CD4-positive, alpha-beta T cell (primary cell): Measurements from ENCODE around the gene GIT2. TPM values are rescaled to one million over a fixed set of nuclear protein-coding genes. Genes with fewer than 3 reads are reported as not detected.

Experiments
- ATAC-seq: fragments of 200-7000 bp; cut with Tn5 transposase; one replicate; pipeline ENCODE4 v1.10.0; 2022; ENCODE audit warnings: mild to moderate bottlenecking; ENCODE audit not compliant: poor library complexity
- CTCF ChIA-PET: fragments of 350-600 bp; sonication (Branson Sonifier 250); formaldehyde crosslinking; loops from one replicate; lab custom pipeline; 2021; ENCODE audit warnings: antibody characterized with exemption, inconsistent platforms; lab: Charles Lee
- POLR2A ChIA-PET: fragments of 350-600 bp; sonication (Branson Sonifier 250); formaldehyde crosslinking; loops from one replicate; lab custom pipeline; 2021; ENCODE audit warnings: antibody characterized with exemption, inconsistent platforms; lab: Charles Lee
- DNase-seq, 14 experiments: peaks; one replicate each; pipeline ENCODE4 v3.0.0-alpha.2; 2013 to 2020; ENCODE audit warnings: mixed read lengths in 2 of 14
- H3K27ac ChIP-seq, 2 donors: one replicate each; pipeline versions ENCODE4 v1.5.1 to v1.7.0; 2013; ENCODE audit warnings: low read length in 2 of 2, low read depth in 1 of 2, mild to moderate bottlenecking in 1 of 2
- H3K27me3 ChIP-seq, 2 experiments: 1 replicate in 1 of 2; 2 replicates in 1 of 2; pipeline versions ENCODE4 v1.6.1 to v1.7.0; 2013; ENCODE audit warnings: low read length in 2 of 2, control low read depth in 1 of 2, mild to moderate bottlenecking in 1 of 2, moderate library complexity in 1 of 2; ENCODE audit not compliant: insufficient read depth in 2 of 2, control insufficient read depth in 1 of 2
- H3K36me3 ChIP-seq: one replicate; pipeline ENCODE4 v1.6.1; 2013; ENCODE audit warnings: low read length, control low read depth; ENCODE audit not compliant: insufficient read depth
- H3K4me1 ChIP-seq: one replicate; pipeline ENCODE4 v1.6.1; 2013; ENCODE audit warnings: low read length, control low read depth; ENCODE audit not compliant: insufficient read depth
- H3K4me3 ChIP-seq: one replicate; pipeline ENCODE4 v1.5.1; 2013; ENCODE audit warnings: mild to moderate bottlenecking, low read length, moderate library complexity
- H3K9me3 ChIP-seq, 2 experiments: 1 replicate in 1 of 2; 2 replicates in 1 of 2; pipeline versions ENCODE4 v1.6.1 to v1.7.0; 2013; ENCODE audit warnings: low read length in 2 of 2, mild to moderate bottlenecking in 2 of 2, control low read depth in 1 of 2, moderate library complexity in 1 of 2; ENCODE audit not compliant: control insufficient read depth in 1 of 2, insufficient read depth in 1 of 2
- H3K27ac Mint-ChIP-seq: one replicate; pipeline ENCODE4 v1.8.0; 2020; ENCODE audit warnings: mixed read lengths
- H3K27me3 Mint-ChIP-seq: one replicate; pipeline ENCODE4 v1.8.0; 2021; ENCODE audit warnings: mixed read lengths
- H3K36me3 Mint-ChIP-seq: one replicate; pipeline ENCODE4 v1.8.0; 2021; ENCODE audit warnings: low read depth, mixed read lengths
- H3K4me1 Mint-ChIP-seq: one replicate; pipeline ENCODE4 v1.8.0; 2021; ENCODE audit warnings: low read depth, mixed read lengths
- H3K4me3 Mint-ChIP-seq: one replicate; pipeline ENCODE4 v1.8.0; 2020; ENCODE audit warnings: mild to moderate bottlenecking, mixed read lengths
- H3K9me3 Mint-ChIP-seq: one replicate; pipeline ENCODE4 v1.8.0; 2020; ENCODE audit warnings: mixed read lengths
- CTCF ChIP-seq: fragments of 200-600 bp; IDR thresholded peaks from one replicate; pipeline ENCODE4 v1.8.0; 2022; ENCODE audit warnings: antibody characterized with exemption, mild to moderate bottlenecking
- intact Hi-C, 2 experiments: fragments of 100-400 bp; cut with DNase I in 1 of 2; cut with micrococcal nuclease in 1 of 2; formaldehyde crosslinking; loops; one replicate each; pipeline versions ENCODE4 v1.15.1 to v1.9.0; 2023 to 2025; cut with DNase I, micrococcal nuclease
- total RNA-seq, 174 experiments: library from RNA in 2 of 174; stranded (reverse) in 2 of 174; gene quantifications; one replicate each; pipeline ENCODE4 v1.2.3 and lab custom pipeline; 2021 to 2026

The GIT2 gene
- total RNA-seq, 2 experiments from 2014 or later = 68.6 to 70.7 TPM

- no peak overlapping the region for H3K27ac ChIP-seq
- H3K9me3 ChIP-seq = no peaks in the 10 kb centered on the region
- no peaks in the 10 kb centered on the region for H3K9me3 Mint-ChIP-seq
- H3K4me3 ChIP-seq = no peak overlapping the region
- intact Hi-C loops = no loop called here
- no peak overlapping the region for H3K27ac Mint-ChIP-seq
- ATAC-seq (no peak), DNase-seq (no peak)
- ChIA-PET POLR2A (no interaction called here), CTCF (no interaction called here)
- H3K4me3 Mint-ChIP-seq = no peak overlapping the region
- H3K36me3 ChIP-seq = peaks cover 92% of the 10 kb centered on the region
- H3K27me3 Mint-ChIP-seq = no peaks in the 10 kb centered on the region
- H3K36me3 Mint-ChIP-seq = peaks cover 93% of the 10 kb centered on the region
- H3K4me1 ChIP-seq = no peaks in the 10 kb centered on the region
- no peaks in the 10 kb centered on the region for H3K27me3 ChIP-seq
- no peak for TF ChIP-seq CTCF
- no peaks in the 10 kb centered on the region for H3K4me1 Mint-ChIP-seq
These were observed 24.8 kb upstream of the GIT2 start for GRCh38 chr12:110020956-110021355.

- Mint-ChIP-seq H3K36me3 (peaks cover 79% of the 10 kb centered on the region), H3K27ac (peak overlapping the region; percentile 87), H3K4me1 (peaks cover 44% of the 10 kb centered on the region), H3K27me3 (no peaks in the 10 kb centered on the region), H3K9me3 (no peaks in the 10 kb centered on the region), H3K4me3 (peak overlapping the region; percentile 37)
- peaks cover 64% of the 10 kb centered on the region for H3K36me3 ChIP-seq
- H3K27ac ChIP-seq = peak overlapping the region in 1 of 2 donors; percentile 65
- peak; percentile 69 for ATAC-seq
- intact Hi-C loops = loop anchor here (1.0 to 5.0 kb wide), 4 partner anchors 19 to 210 kb away; partner anchors contain the start of genes GIT2 (in 1 of the 2) and TCHP (in 1 of the 2)
- peak; percentile 16 for TF ChIP-seq CTCF
- no peaks in the 10 kb centered on the region for H3K9me3 ChIP-seq
- ChIA-PET POLR2A (no interaction called here), CTCF (no interaction called here)
- peak in 3 of 14 experiments; percentile 65 to 69 (median 68) for DNase-seq
- peaks cover 30% of the 10 kb centered on the region for H3K4me1 ChIP-seq
- no peaks in the 10 kb centered on the region for H3K27me3 ChIP-seq
- H3K4me3 ChIP-seq = no peak overlapping the region
These were observed 19.0 kb upstream of the GIT2 start for GRCh38 chr12:110015132-110015531.

GRCh38 chr12:110012659-110013058, 16.5 kb upstream of the GIT2 start:
- no peaks in the 10 kb centered on the region for H3K9me3 Mint-ChIP-seq
- no peak overlapping the region for H3K4me3 Mint-ChIP-seq

More at GRCh38 chr12:110012659-110013058, 16.5 kb upstream of the GIT2 start:
- Histone ChIP-seq H3K4me3 (no peak overlapping the region), H3K4me1 (peaks cover 37% of the 10 kb centered on the region), H3K9me3 (no peaks in the 10 kb centered on the region), H3K27ac (peak overlapping the region in 1 of 2 donors; percentile 57), H3K27me3 (no peaks in the 10 kb centered on the region), H3K36me3 (peaks cover 39% of the 10 kb centered on the region)
- Mint-ChIP-seq H3K27me3 (no peaks in the 10 kb centered on the region), H3K36me3 (peaks cover 63% of the 10 kb centered on the region), H3K4me1 (peaks cover 62% of the 10 kb centered on the region), H3K27ac (peak overlapping the region; percentile 89)
- ATAC-seq = no peak
- POLR2A ChIA-PET = no interaction called here
- intact Hi-C loops = loop anchor here in 1 of 2 experiments (5.0 kb wide), 1 partner anchor 80 kb away; no protein-coding TSS in a partner anchor
- DNase-seq = no peak
- CTCF ChIA-PET = no interaction called here
- TF ChIP-seq CTCF = no peak
